T-cell (primary cell): Measurements from ENCODE around the gene GPR42. TPM values are rescaled to one million over a fixed set of nuclear protein-coding genes. Genes with fewer than 3 reads are reported as not detected.
"Not testable (repeated sequence)": the region's sequence is repeated elsewhere in the genome, so short reads cannot be mapped to it uniquely, and the experiment has no call there.

Source experiments
- ATAC-seq, 4 experiments: fragments of 200-7000 bp in 3 of 4; fragments of 150-1000 bp in 1 of 4; cut with Tn5 transposase; replicated peaks in 1 of 4; 1 replicate in 3 of 4; 2 replicates in 1 of 4; pipeline ENCODE4 v1.10.0; 2021; ENCODE audit warnings: moderate library complexity in 3 of 4, mild to moderate bottlenecking in 2 of 4, moderate number of reproducible peaks in 1 of 4
- CTCF ChIA-PET, 2 donors: fragments of 300-600 bp; sonication (Branson Sonifier 250); formaldehyde crosslinking; loops; one replicate each; lab custom pipeline; 2022; ENCODE audit warnings: antibody characterized with exemption in 2 of 2; lab: Charles Lee
- POLR2A ChIA-PET, 2 donors: fragments of 300-600 bp; sonication (Branson Sonifier 250); formaldehyde crosslinking; loops; one replicate each; lab custom pipeline; 2022; ENCODE audit warnings: antibody characterized with exemption in 2 of 2; lab: Charles Lee
- DNase-seq, 35 experiments: peaks; one replicate each; pipeline versions ENCODE4 v3.0.0 to v3.0.0-alpha.2; 2013 to 2023
- H3K27ac ChIP-seq: one replicate; pipeline ENCODE4 v1.5.1; 2013; ENCODE audit warnings: low read length
- H3K27me3 ChIP-seq, 2 experiments: replicated peaks in 1 of 2; 1 replicate in 1 of 2; 2 replicates in 1 of 2; pipeline versions ENCODE4 v1.6.1 to v1.7.0; 2013; ENCODE audit warnings: low read length in 1 of 2, mixed read lengths in 1 of 2; ENCODE audit not compliant: control insufficient read depth in 2 of 2, insufficient read depth in 2 of 2; ENCODE audit errors: extremely low read depth in 1 of 2
- H3K36me3 ChIP-seq, 2 donors: 1 replicate in 1 of 2; 2 replicates in 1 of 2; pipeline versions ENCODE4 v1.6.1 to v1.7.0; 2013; ENCODE audit warnings: low read length in 1 of 2; ENCODE audit not compliant: control insufficient read depth in 2 of 2, insufficient read depth in 1 of 2; ENCODE audit errors: extremely low read depth in 1 of 2
- H3K4me1 ChIP-seq, 2 experiments: 1 replicate in 1 of 2; 2 replicates in 1 of 2; pipeline versions ENCODE4 v1.6.1 to v1.7.0; 2013; ENCODE audit warnings: low read length in 2 of 2, mixed read lengths in 1 of 2; ENCODE audit not compliant: insufficient read depth in 2 of 2, control insufficient read depth in 1 of 2; ENCODE audit errors: extremely low read depth in 1 of 2
- H3K4me3 ChIP-seq, 2 donors: 1 replicate in 1 of 2; 2 replicates in 1 of 2; pipeline versions ENCODE4 v1.5.1 to v1.7.0; 2013; ENCODE audit warnings: mild to moderate bottlenecking in 2 of 2, low read length in 1 of 2, moderate library complexity in 1 of 2; ENCODE audit not compliant: control insufficient read depth in 1 of 2; ENCODE audit errors: extremely low read depth in 1 of 2
- H3K9me3 ChIP-seq: 2 replicates; pipeline ENCODE4 v1.7.0; 2013
- H3K27ac Mint-ChIP-seq, 2 donors: one replicate each; pipeline ENCODE4 v1.8.0; 2020 to 2021; ENCODE audit warnings: mild to moderate bottlenecking in 2 of 2, mixed read lengths in 2 of 2
- H3K27me3 Mint-ChIP-seq, 2 donors: one replicate each; pipeline ENCODE4 v1.8.0; 2021 to 2022; ENCODE audit warnings: mixed read lengths in 2 of 2
- H3K36me3 Mint-ChIP-seq: one replicate; pipeline ENCODE4 v1.8.0; 2021; ENCODE audit warnings: mixed read lengths
- H3K4me1 Mint-ChIP-seq, 3 donors: one replicate each; pipeline ENCODE4 v1.8.0; 2020 to 2022; ENCODE audit warnings: mixed read lengths in 3 of 3, mild to moderate bottlenecking in 1 of 3
- H3K4me3 Mint-ChIP-seq, 3 donors: one replicate each; pipeline ENCODE4 v1.8.0; 2020 to 2022; ENCODE audit warnings: mild to moderate bottlenecking in 3 of 3, mixed read lengths in 3 of 3, moderate library complexity in 3 of 3
- H3K9me3 Mint-ChIP-seq, 3 donors: one replicate each; pipeline ENCODE4 v1.8.0; 2020 to 2022; ENCODE audit warnings: mixed read lengths in 3 of 3
- WGBS: methylation state at CpG from one replicate; pipeline ENCODE4 v1.1.5; 2013; ENCODE audit warnings: missing lambda C conversion rate; ENCODE audit not compliant: insufficient coverage; 5-methylcytosine and 5-hydroxymethylcytosine counted together
- total RNA-seq, 35 experiments: library from RNA in 6 of 35; stranded (reverse) in 6 of 35; fragments of 120-200 nt in 1 of 35; gene quantifications; one replicate each; pipeline versions ENCODE4 v1.2.1 to v1.2.4 and lab custom pipeline; 2013 to 2026

GPR42 gene
- total RNA-seq, 5 donors from 2014 or later (not counting 1 experiment from before 2014, with no cell fraction given) = not detected

DNA sequence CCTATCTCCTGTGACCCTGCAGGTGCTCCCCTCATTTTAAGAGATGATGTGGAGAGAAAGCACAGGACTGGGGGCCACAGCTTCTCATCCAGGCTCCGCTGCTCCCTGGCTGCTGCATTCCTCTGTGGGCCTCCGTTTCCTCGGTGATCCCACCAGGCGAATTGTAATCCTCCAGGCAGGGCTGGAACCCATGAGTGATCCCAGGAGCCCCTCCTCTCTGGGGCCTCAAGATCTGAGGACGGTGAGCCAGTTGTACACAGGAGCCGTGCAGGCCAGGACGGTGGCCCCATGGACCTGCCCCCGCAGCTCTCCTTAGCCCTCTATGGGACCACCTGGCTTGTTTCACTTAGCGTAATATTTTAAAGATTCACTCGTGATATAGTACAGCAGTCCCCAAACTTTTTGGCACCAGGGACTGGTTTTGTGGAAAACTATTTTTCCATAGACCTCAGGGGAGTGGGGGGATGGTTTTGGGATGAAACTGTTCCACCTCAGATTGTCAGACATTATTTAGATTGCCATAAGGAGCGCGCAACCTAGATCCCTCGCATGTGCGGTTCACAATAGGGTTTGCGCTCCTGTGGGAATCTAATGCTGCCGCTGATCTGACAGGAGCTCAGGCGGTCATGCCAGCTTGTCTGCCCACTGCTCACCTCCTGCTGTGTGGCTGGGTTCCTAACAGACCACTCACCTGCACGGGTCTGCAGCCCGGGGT lies 7.0 kb upstream of the GPR42 start:
- ChIA-PET CTCF (no interaction called here), POLR2A (no interaction called here)
- Mint-ChIP-seq H3K36me3 (no peaks in the 10 kb centered on the region), H3K9me3 (no peaks in the 10 kb centered on the region), H3K27ac (no peak overlapping the region), H3K4me1 (no peaks in the 10 kb centered on the region), H3K27me3 (peaks cover 7 to 20% of the 10 kb centered on the region in 2 donors), H3K4me3 (no peak overlapping the region)
- no peak overlapping the region for H3K4me3 ChIP-seq
- no peaks in the 10 kb centered on the region for H3K4me1 ChIP-seq
- ATAC-seq (no peak), DNase-seq (no peak)
- no peaks in the 10 kb centered on the region for H3K9me3 ChIP-seq
- WGBS = 87% methylated on average over 17 of the region's 19 CpGs
- H3K27ac ChIP-seq = no peak overlapping the region
- H3K36me3 ChIP-seq = no peaks in the 10 kb centered on the region
- peaks cover 0 to 29% of the 10 kb centered on the region in 2 experiments for H3K27me3 ChIP-seq

DNA sequence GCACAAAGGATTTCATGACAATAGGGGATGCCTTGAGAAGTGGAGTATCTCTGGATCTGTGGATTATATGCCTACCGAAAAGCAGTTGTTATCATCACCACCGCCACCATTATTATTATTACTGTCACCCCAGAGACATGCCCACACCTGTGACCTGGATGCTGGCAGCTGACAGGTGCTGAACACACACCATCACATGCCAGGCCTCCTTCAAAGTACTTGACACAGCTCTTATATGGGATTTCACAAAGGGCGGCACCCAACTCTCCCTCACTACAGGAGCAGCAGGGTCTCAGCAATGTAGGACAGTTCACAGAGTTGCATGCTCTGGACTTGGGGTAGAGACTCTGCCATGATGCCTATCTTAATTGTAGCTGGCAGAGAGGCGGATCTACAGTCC lies 5.6 kb upstream of the GPR42 start:
- Mint-ChIP-seq H3K4me3 (no peak overlapping the region), H3K27ac (no peak overlapping the region), H3K4me1 (no peaks in the 10 kb centered on the region), H3K9me3 (no peaks in the 10 kb centered on the region), H3K36me3 (no peaks in the 10 kb centered on the region), H3K27me3 (peaks cover 7 to 21% of the 10 kb centered on the region in 2 donors)
- CTCF ChIA-PET = no interaction called here
- DNase-seq (no peak), ATAC-seq (no peak)
- WGBS = 100% methylated on average over 1 of the region's 4 CpGs
- Histone ChIP-seq H3K36me3 (no peaks in the 10 kb centered on the region), H3K9me3 (no peaks in the 10 kb centered on the region), H3K4me3 (no peak overlapping the region), H3K4me1 (no peaks in the 10 kb centered on the region), H3K27ac (no peak overlapping the region), H3K27me3 (peaks cover 0 to 29% of the 10 kb centered on the region in 2 experiments)
- POLR2A ChIA-PET = interaction anchor here in 1 of 2 donors (0.5 kb wide), 1 partner anchor 137 kb away, joined by 6 read pairs; no protein-coding TSS in a partner anchor

DNA sequence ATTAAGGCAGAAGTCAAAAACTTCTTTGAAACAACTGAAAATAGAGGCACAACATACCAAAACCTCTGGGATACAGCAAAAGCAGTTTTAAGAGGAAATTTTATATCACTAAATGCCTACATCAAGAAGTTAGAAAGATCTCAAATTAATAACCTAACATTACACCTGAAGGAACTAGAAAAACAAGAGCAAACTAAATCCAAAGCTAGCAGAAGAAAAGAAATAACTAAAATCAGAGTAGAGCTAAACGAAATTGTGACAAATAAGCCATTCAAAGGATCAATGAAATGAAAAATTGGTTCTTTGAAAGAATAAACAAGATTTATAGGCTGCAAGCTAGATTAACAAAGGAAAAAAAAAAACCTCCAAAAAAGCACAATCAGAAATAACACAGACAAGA lies 2.5 kb upstream of the GPR42 start:
- Histone ChIP-seq H3K4me1 (no peaks in the 10 kb centered on the region), H3K9me3 (no peaks in the 10 kb centered on the region), H3K27me3 (peaks cover 0 to 5% of the 10 kb centered on the region in 2 experiments), H3K27ac (no peak overlapping the region), H3K36me3 (no peaks in the 10 kb centered on the region), H3K4me3 (no peak overlapping the region)
- H3K4me3 Mint-ChIP-seq = no peak overlapping the region
- ChIA-PET POLR2A (interaction anchor here in 1 of 2 donors (0.6 kb wide), 1 partner anchor 136 kb away, joined by 3 read pairs; no protein-coding TSS in a partner anchor), CTCF (no interaction called here)
- H3K9me3 Mint-ChIP-seq = no peaks in the 10 kb centered on the region
- WGBS = no CpG with 5 or more reads among the region's 1 CpG
- DNase-seq = no peak
- no peak for ATAC-seq
- peaks cover 5 to 8% of the 10 kb centered on the region in 2 donors for H3K27me3 Mint-ChIP-seq
- H3K4me1 Mint-ChIP-seq = no peaks in the 10 kb centered on the region
- H3K27ac Mint-ChIP-seq = no peak overlapping the region
- H3K36me3 Mint-ChIP-seq = no peaks in the 10 kb centered on the region

DNA sequence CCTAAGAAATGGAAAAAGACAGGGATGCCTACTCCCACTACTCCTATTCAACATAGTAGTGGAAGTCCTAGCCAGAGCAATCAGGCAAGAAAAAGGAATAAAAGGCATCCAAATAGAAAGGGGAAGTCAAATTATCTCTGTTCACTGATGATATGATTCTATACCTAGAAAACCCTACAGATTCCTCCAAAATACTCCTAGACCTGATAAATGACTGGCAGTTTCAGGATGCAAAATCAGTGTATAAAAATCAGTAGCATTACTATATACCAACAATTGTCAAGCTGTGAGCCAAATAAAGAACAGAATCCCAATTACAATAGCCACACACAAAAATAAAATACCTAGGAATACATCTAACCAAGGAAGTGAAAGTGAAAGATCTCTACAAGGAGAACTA lies 1.3 kb upstream of the GPR42 start:
- Histone ChIP-seq H3K4me1 (no peaks in the 10 kb centered on the region), H3K36me3 (no peaks in the 10 kb centered on the region), H3K9me3 (no peaks in the 10 kb centered on the region), H3K27me3 (no peaks in the 10 kb centered on the region), H3K4me3 (no peak overlapping the region), H3K27ac (no peak overlapping the region)
- ATAC-seq (no peak), DNase-seq (no peak)
- Mint-ChIP-seq H3K9me3 (no peaks in the 10 kb centered on the region), H3K27me3 (peaks cover 8% of the 10 kb centered on the region in 2 donors), H3K4me3 (no peak overlapping the region), H3K27ac (no peak overlapping the region), H3K36me3 (no peaks in the 10 kb centered on the region), H3K4me1 (no peaks in the 10 kb centered on the region)
- CTCF ChIA-PET = no interaction called here
- POLR2A ChIA-PET = no interaction called here

DNA sequence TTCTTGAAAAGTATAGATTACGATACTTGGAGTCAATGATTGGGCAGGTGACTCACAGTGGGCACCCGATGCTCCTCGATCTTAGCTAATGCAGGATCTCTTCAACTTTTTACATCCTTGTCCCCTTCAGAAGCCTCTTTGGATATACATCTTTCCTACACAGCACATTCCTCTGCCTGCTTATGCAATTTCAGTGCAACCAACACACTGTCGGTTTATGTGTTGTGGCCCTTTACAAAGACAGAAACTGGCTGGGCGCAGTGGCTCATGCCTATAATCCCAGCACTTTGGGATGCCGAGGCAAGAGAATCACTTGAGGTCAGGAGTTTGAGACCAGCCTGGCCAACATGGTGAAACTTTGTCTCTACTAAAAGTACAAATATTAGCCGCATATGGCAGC lies 2.6 kb downstream of the GPR42 start:
- no peak overlapping the region for H3K27ac ChIP-seq
- Mint-ChIP-seq H3K4me3 (no peak overlapping the region), H3K27ac (no peak overlapping the region)

DNA sequence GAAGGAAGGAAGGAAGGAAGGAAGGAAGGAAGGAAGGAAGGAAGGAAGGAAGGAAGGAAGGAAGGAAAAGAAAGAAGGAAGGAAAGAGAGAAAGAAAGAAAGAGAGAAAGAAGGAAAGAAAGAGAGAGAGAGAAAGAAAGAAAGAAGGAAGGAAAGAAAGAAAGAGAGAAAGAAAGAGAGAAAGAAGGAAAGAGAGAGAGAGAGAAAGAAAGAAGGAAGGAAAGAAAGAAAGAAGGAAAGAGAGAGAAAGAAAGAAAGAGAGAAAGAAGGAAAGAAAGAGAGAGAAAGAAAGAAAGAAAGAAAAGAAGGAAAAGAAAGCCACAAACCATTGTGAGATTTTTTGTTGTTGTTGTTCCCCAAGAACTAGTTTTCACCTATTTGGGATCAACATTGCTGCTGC lies 3.2 kb downstream of the GPR42 start:
- ATAC-seq, H3K9me3 ChIP-seq, H3K9me3 Mint-ChIP-seq, POLR2A ChIA-PET, H3K27me3 ChIP-seq, H3K4me1 ChIP-seq, H3K4me3 ChIP-seq, H3K27ac ChIP-seq, H3K36me3 Mint-ChIP-seq, H3K27ac Mint-ChIP-seq, H3K36me3 ChIP-seq, DNase-seq, H3K4me1 Mint-ChIP-seq, CTCF ChIA-PET, H3K4me3 Mint-ChIP-seq: not testable (repeated sequence)
- peaks cover 3 to 10% of the 10 kb centered on the region in 2 donors for H3K27me3 Mint-ChIP-seq

More for the DNA sequence above, 2.6 kb downstream of the GPR42 start:
- DNase-seq (no peak), ATAC-seq (no peak)
- peaks cover 3 to 10% of the 10 kb centered on the region in 2 donors for H3K27me3 Mint-ChIP-seq
- Histone ChIP-seq H3K27me3 (no peaks in the 10 kb centered on the region), H3K4me1 (no peaks in the 10 kb centered on the region), H3K36me3 (no peaks in the 10 kb centered on the region), H3K9me3 (no peaks in the 10 kb centered on the region), H3K4me3 (no peak overlapping the region)
- H3K9me3 Mint-ChIP-seq = peaks cover 0 to 3% (median 0%) of the 10 kb centered on the region in 3 donors
- H3K4me1 Mint-ChIP-seq = peaks cover 0 to 7% (median 2%) of the 10 kb centered on the region in 3 donors
- no peaks in the 10 kb centered on the region for H3K36me3 Mint-ChIP-seq
- ChIA-PET CTCF (no interaction called here), POLR2A (no interaction called here)
- 77% methylated on average over 5 of the region's 7 CpGs for WGBS
